22Rv1 (cell line): ENCODE measurements around the gene EML4.

ENCODE experiments used
- CTCF ChIP-seq: fragments of 450-650 bp; IDR thresholded peaks from 2 replicates; pipeline ENCODE4 v1.5.1; 2017; ENCODE audit warnings: mild to moderate bottlenecking
- ZFX ChIP-seq: fragments of 450-650 bp; IDR thresholded peaks from 2 replicates; pipeline ENCODE4 v1.6.1; 2017; ENCODE audit warnings: antibody characterized with exemption, borderline replicate concordance

- TF ChIP-seq CTCF = no peak
- TF ChIP-seq ZFX = no peak
These were observed 55.4 kb downstream of the EML4 start for GRCh38 chr2:42224422-42225067.
